Osteocyte (in vitro differentiated cells): Measurements from ENCODE around the gene LRRC51. TPM values are rescaled to one million over a fixed set of nuclear protein-coding genes. Genes with fewer than 3 reads are reported as not detected.

Experiments used
- DNase-seq: peaks from one replicate; pipeline ENCODE4 v3.0.0; 2021; ENCODE audit warnings: mixed read lengths; ENCODE audit not compliant: unreplicated experiment; ENCODE audit errors: extremely low spot score
- H3K27ac Mint-ChIP-seq: one replicate; pipeline ENCODE4 v1.8.0; 2021; ENCODE audit warnings: mild to moderate bottlenecking, mixed read lengths; ENCODE audit not compliant: unreplicated experiment
- H3K27me3 Mint-ChIP-seq: one replicate; pipeline ENCODE4 v1.8.0; 2021; ENCODE audit warnings: mixed read lengths; ENCODE audit not compliant: unreplicated experiment
- H3K36me3 Mint-ChIP-seq: one replicate; pipeline ENCODE4 v1.8.0; 2021; ENCODE audit warnings: mixed read lengths; ENCODE audit not compliant: unreplicated experiment
- H3K4me1 Mint-ChIP-seq: one replicate; pipeline ENCODE4 v1.8.0; 2021; ENCODE audit warnings: mixed read lengths; ENCODE audit not compliant: unreplicated experiment
- H3K4me3 Mint-ChIP-seq: one replicate; pipeline ENCODE4 v1.8.0; 2021; ENCODE audit warnings: mild to moderate bottlenecking, moderate library complexity, mixed read lengths; ENCODE audit not compliant: unreplicated experiment
- H3K9me3 Mint-ChIP-seq: one replicate; pipeline ENCODE4 v1.8.0; 2021; ENCODE audit warnings: mixed read lengths; ENCODE audit not compliant: unreplicated experiment
- CTCF ChIP-seq: fragments of 200-600 bp; sonication (generic); IDR thresholded peaks from 2 replicates; pipeline ENCODE4 v1.5.0; 2021; ENCODE audit warnings: antibody characterized with exemption, mild to moderate bottlenecking, moderate library complexity
- total RNA-seq: library from RNA; stranded (reverse); gene quantifications from 2 replicates; pipeline ENCODE4 v1.2.1, GENCODE V29; 2021

Gene LRRC51
- total RNA-seq, 1 donor from 2014 or later, result 9.1 TPM

- no peak overlapping the region for H3K27ac Mint-ChIP-seq
- H3K9me3 Mint-ChIP-seq, result no peaks in the 10 kb centered on the region
- H3K4me1 Mint-ChIP-seq, result peaks cover 28% of the 10 kb centered on the region
- H3K36me3 Mint-ChIP-seq, result peaks cover 9% of the 10 kb centered on the region
- no peak for TF ChIP-seq CTCF
- DNase-seq, result no peak
- no peak overlapping the region for H3K4me3 Mint-ChIP-seq
- no peaks in the 10 kb centered on the region for H3K27me3 Mint-ChIP-seq
Measured at GRCh38 chr11:72039031-72039855, 41.4 kb upstream of the LRRC51 start.

DNA sequence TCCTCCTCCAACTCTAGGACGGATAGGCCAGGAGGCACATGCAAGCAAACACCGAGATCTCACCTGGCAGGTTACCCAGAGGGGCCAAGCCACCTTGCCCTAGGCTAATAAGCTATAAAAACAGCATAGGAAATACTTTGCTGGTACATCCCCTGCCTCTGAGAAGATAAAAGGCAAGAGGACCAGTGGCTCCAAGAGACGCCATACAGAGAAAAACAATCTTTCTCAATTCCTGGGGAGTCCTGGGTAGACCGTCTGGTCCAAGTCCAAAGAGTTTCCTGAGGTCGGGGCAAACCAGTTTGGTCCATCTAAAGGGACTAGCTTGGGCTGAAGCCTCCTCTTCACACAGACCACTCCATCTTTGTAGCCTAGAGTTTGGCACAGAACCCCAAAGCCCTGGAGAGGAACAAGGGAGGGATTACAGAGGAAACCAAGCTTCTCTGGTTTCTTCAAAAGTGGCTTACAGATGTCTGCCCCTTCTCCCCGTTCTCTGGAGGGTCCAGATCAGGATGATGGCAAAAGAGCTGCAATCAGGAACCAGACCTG is 40.7 kb upstream of the LRRC51 start:
- no peak for DNase-seq
- no peak overlapping the region for H3K27ac Mint-ChIP-seq
- H3K9me3 Mint-ChIP-seq, result no peaks in the 10 kb centered on the region
- H3K36me3 Mint-ChIP-seq, result peaks cover 9% of the 10 kb centered on the region
- H3K27me3 Mint-ChIP-seq, result no peaks in the 10 kb centered on the region
- H3K4me1 Mint-ChIP-seq, result peaks cover 28% of the 10 kb centered on the region
- no peak overlapping the region for H3K4me3 Mint-ChIP-seq
- no peak for TF ChIP-seq CTCF

DNA sequence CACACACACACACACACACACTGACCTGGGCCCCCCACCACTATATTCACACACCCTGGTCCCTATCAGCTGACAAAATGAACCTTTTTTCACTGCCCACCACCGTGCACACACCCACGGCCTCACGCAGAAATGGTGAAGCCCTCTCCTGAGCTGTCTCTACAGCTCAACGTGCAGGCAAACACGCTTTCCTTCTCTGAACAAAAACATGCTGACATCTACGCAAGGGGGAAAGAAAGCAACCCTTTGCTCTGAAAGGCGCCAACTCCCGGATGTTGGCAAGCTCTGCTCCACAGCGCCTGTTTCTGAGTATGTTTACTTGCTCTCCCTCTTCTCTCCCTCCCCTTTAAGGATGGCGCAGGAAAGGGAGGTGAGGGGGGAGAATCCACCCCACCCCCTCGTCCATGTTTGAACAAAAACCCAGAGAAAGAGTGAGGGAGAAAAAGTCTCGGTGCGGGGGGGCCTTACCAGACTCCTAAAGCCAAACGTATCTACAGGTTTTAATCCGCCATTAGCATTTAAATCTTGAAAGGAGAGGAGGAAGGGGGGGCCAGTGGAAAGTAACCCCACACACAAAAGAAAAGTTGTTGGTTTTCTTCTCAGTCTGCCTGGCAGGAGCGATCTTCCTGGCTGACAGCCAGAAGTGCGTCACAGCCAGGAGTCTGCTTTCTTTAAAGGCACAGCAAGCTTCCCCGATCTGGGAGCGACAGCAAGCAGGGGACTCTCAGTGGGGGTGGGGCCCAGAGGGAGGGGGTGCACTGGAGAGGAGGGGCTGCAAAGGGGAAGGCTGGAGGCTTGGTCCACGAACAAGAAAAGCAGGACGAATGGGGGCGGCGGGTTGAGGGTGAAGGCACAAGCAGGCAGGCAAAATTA is 39.9 kb upstream of the LRRC51 start:
- H3K4me1 Mint-ChIP-seq, result peaks cover 26% of the 10 kb centered on the region
- no peaks in the 10 kb centered on the region for H3K27me3 Mint-ChIP-seq
- H3K9me3 Mint-ChIP-seq, result no peaks in the 10 kb centered on the region
- no peak overlapping the region for H3K27ac Mint-ChIP-seq
- no peak overlapping the region for H3K4me3 Mint-ChIP-seq
- H3K36me3 Mint-ChIP-seq, result peaks cover 4% of the 10 kb centered on the region
- DNase-seq, result peak; percentile 96
- no peak for TF ChIP-seq CTCF

DNA sequence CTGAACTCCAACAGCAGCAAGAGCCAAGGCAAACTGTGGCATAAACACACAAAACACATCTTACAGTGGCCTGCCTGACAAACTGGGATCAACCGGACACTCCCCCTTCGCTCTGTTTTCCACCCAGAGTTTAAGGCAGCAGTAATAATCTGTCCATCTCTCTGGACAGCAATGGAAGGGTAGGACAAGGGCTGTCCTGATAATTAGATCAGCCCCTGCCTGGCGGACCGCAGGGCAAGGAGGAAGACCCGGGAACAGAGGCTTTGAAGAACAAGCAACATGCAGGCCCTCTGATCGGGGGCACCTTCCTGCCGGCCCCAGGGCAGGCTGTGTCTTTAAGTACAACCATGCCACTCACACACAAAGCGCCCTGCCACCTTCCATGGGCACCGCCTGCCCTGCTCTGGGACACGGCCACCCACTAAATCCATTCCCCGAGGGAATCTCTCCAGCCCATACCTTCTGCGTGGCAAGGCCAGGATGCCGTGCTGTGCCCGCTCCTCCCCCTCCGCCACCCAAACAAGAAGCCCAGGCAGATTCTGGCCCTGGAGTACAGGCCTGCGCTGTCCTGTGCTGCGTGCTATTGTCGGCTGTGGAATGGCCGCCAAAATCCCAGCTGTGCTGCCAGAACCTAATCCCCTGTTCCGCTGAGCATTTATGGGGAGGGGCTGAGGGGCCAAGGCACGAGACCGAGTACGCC is 39.1 kb upstream of the LRRC51 start:
- DNase-seq, result peak; percentile 90
- no peak for TF ChIP-seq CTCF
- Mint-ChIP-seq H3K36me3 (no peaks in the 10 kb centered on the region), H3K9me3 (no peaks in the 10 kb centered on the region), H3K4me3 (no peak overlapping the region), H3K27ac (no peak overlapping the region), H3K4me1 (peaks cover 19% of the 10 kb centered on the region), H3K27me3 (no peaks in the 10 kb centered on the region)
